Measurements from ENCODE around the gene IPO7.
"Not testable (repeated sequence)": the region's sequence is repeated elsewhere in the genome, so short reads cannot be mapped to it uniquely, and the experiment has no call there.

IPO7 gene

DNA sequence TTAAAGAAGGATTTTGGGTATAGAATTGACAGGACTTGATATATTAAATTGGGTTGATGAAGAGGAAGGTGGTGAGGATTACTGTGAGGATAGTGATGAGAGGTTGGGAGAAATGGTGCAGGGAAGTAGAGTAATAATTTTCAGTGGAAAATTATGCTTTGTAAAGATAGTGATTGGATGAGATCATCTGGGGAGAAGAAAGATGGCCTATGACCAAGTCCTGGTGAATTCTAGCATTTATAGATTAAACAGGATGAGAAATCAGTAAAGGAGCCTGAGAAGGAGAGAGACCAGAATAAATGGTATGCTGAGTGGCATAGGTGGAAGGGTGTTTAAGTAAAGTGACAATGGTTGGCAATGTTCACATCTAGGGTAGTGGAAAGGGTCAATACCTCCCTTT, 15.0 kb downstream of the IPO7 start:
- no peak for DNase-seq
- no peak for ATAC-seq

- ATAC-seq, DNase-seq: not testable (repeated sequence)
These were observed 17.4 kb downstream of the IPO7 start for GRCh38 chr11:9401884-9402283.

- no peak for DNase-seq
- ATAC-seq, result no peak
These were observed 44.3 kb downstream of the IPO7 start for GRCh38 chr11:9428706-9429105.

- DNase-seq (no peak), ATAC-seq (no peak)
These were observed 54.2 kb downstream of the IPO7 start for GRCh38 chr11:9438611-9439010.

DNA sequence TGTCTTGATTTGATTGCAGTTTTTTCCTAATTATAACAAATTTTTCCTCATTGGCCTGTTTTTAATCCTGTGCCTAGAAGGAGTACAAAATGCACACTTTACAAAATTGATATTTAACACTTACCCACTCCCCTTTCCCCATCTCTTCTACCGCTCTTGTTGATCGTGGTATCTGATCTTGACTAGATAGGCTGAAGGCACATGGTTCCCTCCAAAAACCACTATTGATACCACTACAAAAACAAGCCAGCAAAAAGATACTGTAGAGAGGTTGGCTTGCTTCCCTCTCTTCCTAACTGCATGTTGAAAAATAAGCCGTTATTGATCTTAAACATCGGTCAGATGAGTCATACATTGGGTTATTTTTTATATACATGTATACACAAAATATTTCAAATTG, 61.8 kb downstream of the IPO7 start:
- no peak for DNase-seq
- no peak for ATAC-seq

DNA sequence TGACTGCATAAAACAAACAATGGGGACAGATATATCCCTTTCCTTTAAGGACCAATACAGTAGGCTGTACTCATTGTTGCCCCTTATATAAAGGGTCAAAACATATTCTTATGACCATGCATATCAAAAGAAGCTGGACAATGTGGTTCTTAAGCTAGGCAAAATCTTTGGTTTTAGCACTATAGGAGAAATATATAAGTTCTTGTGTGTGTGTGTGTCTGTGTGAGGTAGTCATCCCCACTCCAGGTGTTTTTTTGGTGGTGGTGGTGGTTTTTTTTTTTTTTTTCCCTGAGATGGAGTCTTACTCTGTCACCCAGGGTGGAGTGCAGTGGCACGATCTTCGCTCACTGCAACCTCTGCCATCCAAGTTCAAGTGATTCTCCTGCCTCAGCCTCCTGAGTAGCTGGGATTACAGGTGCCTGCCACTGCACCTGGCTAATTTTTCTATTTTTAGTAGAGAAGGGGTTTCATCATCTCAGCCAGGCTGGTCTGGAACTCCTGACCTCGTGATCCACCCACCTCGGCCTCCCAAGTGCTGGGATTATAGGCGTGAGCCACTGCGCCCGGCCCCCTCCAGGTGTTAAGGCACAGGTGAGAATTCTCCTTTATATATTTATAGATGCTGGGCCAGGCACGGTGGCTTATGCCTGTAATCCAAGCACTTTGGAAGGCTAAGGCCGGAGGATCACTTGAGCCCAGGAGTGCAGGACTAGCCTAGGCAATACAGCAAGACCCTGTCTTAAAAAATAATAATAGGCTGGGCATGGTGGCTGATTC, 64.3 kb downstream of the IPO7 start:
- ATAC-seq, result no peak

GRCh38 chr11:9452023-9452422, 67.6 kb downstream of the IPO7 start:
- not testable (repeated sequence) for DNase-seq, ATAC-seq

More for the DNA sequence above, 64.3 kb downstream of the IPO7 start:
- no peak for DNase-seq

DNA sequence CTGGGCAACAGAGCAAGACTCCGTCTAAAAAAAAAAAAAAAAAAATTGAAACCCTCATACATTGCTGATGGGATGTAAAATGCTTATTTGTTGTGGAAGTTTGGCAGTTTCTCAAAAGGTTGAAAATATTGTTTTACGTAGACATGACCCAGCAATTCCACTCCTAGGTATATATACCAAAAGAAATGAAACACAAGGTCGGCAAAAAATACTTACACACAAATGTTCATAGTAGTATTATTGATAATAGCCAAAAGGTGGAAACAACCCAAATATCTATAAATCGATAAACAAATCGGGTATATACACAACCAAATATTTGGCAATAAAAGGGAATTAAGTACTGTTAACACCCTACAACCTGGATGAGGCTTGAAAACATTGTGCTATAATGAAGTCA, 71.3 kb downstream of the IPO7 start:
- ATAC-seq (no peak), DNase-seq (no peak)

DNA sequence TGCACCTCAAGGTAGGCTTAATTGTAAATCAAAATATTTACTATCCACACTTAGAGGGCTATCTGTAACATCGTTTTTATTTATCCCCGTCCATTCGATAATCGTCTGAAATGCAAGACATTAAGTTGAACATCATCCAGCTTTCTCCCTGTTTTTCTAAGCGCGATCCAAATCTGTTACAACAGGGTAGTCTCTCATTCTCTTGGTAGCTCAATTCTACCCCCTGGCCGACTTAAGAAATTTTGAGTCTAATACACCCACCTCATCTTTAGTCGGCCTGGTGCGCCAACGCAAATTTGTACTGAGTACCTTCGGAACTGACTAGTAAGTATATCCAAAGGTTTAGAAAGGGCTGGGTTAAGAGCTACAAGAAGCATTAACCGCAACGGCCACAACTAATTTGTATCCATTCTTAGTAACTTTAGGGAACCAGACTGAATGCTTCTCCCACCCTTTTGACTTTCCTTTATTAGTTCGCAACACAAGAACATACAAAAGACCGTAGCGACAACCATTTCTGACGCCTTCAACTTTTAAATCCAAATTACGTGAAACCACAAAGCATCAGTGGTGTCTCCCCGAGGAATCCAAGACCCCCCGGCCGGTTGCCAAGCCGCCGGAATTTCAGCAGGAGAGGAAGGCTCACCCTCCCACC, 75.3 kb downstream of the IPO7 start:
- ATAC-seq, result no peak
- peak; percentile 50 for DNase-seq

DNA sequence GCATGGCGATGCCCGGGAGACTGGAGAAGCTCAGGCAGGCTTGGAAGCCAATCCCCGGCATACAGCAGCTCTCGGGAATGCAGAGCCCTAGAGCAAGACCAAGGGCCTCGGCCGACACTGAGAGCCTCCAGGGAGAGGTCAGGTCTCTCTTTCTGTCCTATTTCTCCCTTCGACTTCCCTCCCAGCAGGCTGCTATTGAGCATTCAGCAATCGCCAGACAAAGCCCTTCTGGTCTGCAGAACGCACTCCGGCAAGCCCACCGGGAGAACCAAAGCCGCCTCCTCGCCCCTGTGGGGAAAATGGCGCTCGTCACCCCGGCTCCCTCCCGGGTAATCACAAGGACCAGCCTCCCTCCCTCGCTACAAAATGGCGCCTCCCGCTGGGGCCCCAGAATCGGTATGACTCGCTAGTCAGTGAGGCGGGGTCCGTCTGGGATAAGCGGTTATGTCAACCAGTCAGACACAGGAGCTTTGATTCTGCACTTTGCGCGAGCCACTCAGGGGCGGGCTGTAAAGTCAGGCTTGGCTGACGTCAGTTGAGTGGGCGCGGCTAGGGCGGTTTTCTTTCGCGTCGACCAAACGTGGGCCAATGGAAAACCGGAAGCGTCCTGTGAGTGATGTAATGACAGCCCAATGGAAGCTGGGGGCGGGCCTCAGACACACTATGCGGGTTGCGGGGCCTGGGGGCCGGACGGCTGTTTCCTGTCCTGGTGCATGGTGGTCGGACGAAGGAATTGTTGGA, 76.0 kb downstream of the IPO7 start, which contains the start of gene ZNF143:
ZNF143 (plus strand) TSS at position 691 of the 741 bp plus-strand sequence. CDS start 10,297 bp downstream, outside the sequence.
- DNase-seq, result peak; percentile 100
- peak; percentile 94 for ATAC-seq

- DNase-seq (peak; percentile 80), ATAC-seq (peak; percentile 55)
These were observed 76.8 kb downstream of the IPO7 start for GRCh38 chr11:9461063-9461759.

DNA sequence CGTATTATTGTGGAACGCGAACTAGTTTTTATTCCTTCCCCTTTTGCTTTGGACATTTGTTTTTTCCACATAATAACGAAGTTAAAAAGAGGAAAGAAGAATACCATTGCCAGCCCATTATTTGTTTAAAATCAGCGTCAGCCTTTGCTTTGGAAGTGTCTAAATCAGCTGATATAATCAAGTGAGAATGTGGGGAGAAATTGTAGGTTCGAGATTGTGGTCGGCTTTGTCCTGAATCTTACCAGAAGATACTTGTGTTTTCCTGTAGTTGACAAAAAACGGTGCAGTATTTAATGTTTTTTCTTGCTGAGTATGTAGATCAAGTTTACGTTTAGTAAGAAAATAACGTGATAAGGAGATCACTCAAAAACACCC, 77.3 kb downstream of the IPO7 start:
- no peak for ATAC-seq
- no peak for DNase-seq

- ATAC-seq, result no peak
- DNase-seq, result no peak
These were observed 77.8 kb downstream of the IPO7 start for GRCh38 chr11:9462172-9462799.

- DNase-seq (no peak), ATAC-seq (no peak)
These were observed 78.5 kb downstream of the IPO7 start for GRCh38 chr11:9462806-9463537.

DNA sequence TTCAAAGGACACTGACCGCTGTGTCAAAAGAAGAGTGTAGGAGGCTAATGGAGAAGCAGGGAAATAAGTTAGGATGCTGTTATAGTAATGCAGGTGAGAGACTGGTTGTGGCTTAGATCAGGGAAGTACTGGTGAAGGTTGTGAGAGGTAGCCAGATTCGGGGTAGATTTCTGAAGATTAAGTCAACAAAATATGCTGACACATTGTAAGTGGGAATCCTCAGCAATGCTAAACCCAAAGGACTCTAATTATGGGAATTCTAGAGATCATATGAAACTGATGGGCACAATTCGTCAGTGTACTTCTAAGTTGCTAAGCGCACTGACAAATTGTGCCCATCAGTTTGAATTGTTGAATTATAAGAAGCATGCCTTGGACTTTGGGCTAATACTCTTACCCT, 86.3 kb downstream of the IPO7 start:
- DNase-seq, result no peak
- no peak for ATAC-seq

DNA sequence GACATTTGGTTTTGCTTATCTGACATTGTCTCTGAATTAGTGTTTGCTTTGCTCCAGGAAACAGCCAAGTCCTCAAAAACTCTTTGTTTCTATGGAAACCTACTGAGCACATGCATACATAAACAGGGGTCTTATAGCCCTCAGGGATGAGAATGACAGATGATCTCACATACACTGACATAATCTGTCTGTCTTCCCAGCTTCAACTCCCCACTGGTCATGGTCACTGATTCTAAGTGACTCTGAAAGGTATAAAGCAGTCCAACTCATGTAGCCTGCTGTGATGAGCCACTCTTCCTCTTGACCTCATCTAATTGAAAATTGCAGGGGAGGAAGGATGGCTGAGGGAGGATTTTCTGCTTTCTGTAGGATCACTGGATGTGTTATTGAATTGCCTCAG, 89.0 kb downstream of the IPO7 start:
- DNase-seq (no peak), ATAC-seq (no peak)

- ATAC-seq (no peak), DNase-seq (no peak)
These were observed 95.4 kb downstream of the IPO7 start for GRCh38 chr11:9479899-9480298.

GRCh38 chr11:9489080-9489765, 104.8 kb downstream of the IPO7 start:
- no peak for DNase-seq
- ATAC-seq, result no peak

GRCh38 chr11:9490376-9490775, 105.9 kb downstream of the IPO7 start:
- DNase-seq (no peak), ATAC-seq (no peak)

- DNase-seq, result no peak
- no peak for ATAC-seq
These were observed 109.0 kb downstream of the IPO7 start for GRCh38 chr11:9493492-9493891.

DNA sequence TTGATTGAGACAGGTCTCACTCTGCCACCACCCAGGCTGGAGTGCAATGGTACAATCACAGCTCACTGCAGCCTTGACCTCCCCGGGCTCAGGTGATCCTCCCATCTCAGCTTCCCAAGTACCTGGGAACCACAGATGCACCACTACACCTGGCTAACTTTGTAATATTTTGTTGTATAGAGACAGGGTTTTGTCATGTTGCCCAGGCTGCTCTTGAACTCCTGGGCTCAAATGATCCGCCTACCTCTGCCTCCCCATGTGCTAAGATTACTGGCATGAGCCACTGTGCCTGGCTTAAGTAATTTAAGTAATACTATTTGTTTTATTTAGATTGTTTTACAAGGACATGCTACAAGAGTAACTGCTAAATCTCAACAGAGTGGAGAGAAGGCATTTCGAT, 109.9 kb downstream of the IPO7 start:
- DNase-seq, result no peak
- no peak for ATAC-seq
